HG02885 (cell line): ENCODE data around the gene C1orf159.
"Not testable (repeated sequence)": the region's sequence is repeated elsewhere in the genome, so short reads cannot be mapped to it uniquely, and the experiment has no call there.

Source experiments
- ATAC-seq: cut with Tn5 transposase; IDR thresholded peaks from one replicate; pipeline ENCODE4 v1.9.1; 2021; ENCODE audit warnings: mild to moderate bottlenecking; ENCODE audit not compliant: unreplicated experiment, poor library complexity

Gene C1orf159

GRCh38 chr1:1096136-1096535 lies 19.8 kb downstream of the C1orf159 start:
- not testable (repeated sequence) for ATAC-seq

GRCh38 chr1:1094981-1095380 lies 20.9 kb downstream of the C1orf159 start:
- ATAC-seq = no peak

- no peak for ATAC-seq
Observed at GRCh38 chr1:1093610-1093943, 22.3 kb downstream of the C1orf159 start.

- ATAC-seq = no peak
Observed at GRCh38 chr1:1092894-1093609, 22.8 kb downstream of the C1orf159 start.

GRCh38 chr1:1092149-1092855 lies 23.6 kb downstream of the C1orf159 start:
- no peak for ATAC-seq

- ATAC-seq = no peak
Observed at GRCh38 chr1:1091344-1092148, 24.3 kb downstream of the C1orf159 start.

- ATAC-seq = no peak
Observed at GRCh38 chr1:1090424-1091343, 25.2 kb downstream of the C1orf159 start.

GRCh38 chr1:1089731-1090423 lies 26.0 kb downstream of the C1orf159 start:
- no peak for ATAC-seq

GRCh38 chr1:1088801-1089680 lies 26.8 kb downstream of the C1orf159 start:
- no peak for ATAC-seq

- ATAC-seq = no peak
Observed at GRCh38 chr1:1088029-1088800, 27.7 kb downstream of the C1orf159 start.

- ATAC-seq = no peak
Observed at GRCh38 chr1:1087351-1088028, 28.4 kb downstream of the C1orf159 start.

- ATAC-seq = no peak
Observed at GRCh38 chr1:1086911-1087341, 29.0 kb downstream of the C1orf159 start.

- ATAC-seq = no peak
Observed at GRCh38 chr1:1085911-1086841, 29.7 kb downstream of the C1orf159 start.

- no peak for ATAC-seq
Observed at GRCh38 chr1:1085171-1085841, 30.6 kb downstream of the C1orf159 start.

- no peak for ATAC-seq
Observed at GRCh38 chr1:1084372-1085170, 31.3 kb downstream of the C1orf159 start.
